ENCODE data around the gene MRPL49. TPM values are rescaled to one million over a fixed set of nuclear protein-coding genes. Genes with fewer than 3 reads are reported as not detected.
A peak's percentile ranks its signal among the peaks of the same experiment; 100 is the strongest.

Gene MRPL49
- total RNA-seq, 4 donors from 2014 or later, result 70.9 to 112 (median 91.6) TPM

- intact Hi-C loops (cut with DNase I), result loop anchor here (5.0 kb wide), 1 partner anchor 50 kb away; the partner anchor contains the start of gene CAPN1
- no peak for DNase-seq
- Histone ChIP-seq H3K27me3 (no peaks in the 10 kb centered on the region), H3K27ac (no peak overlapping the region), H3K9me3 (no peaks in the 10 kb centered on the region), H3K4me1 (peaks cover 23 to 27% of the 10 kb centered on the region in 2 donors), H3K36me3 (peaks cover 51 to 55% of the 10 kb centered on the region in 2 donors), H3K4me3 (replicated peaks in 1 of 3) (no peak overlapping the region)
- WGBS, 2 donors, result 74 to 76% methylated on average over 7 to 9 of the region's 10 CpGs
- TF ChIP-seq, protein P1, sequence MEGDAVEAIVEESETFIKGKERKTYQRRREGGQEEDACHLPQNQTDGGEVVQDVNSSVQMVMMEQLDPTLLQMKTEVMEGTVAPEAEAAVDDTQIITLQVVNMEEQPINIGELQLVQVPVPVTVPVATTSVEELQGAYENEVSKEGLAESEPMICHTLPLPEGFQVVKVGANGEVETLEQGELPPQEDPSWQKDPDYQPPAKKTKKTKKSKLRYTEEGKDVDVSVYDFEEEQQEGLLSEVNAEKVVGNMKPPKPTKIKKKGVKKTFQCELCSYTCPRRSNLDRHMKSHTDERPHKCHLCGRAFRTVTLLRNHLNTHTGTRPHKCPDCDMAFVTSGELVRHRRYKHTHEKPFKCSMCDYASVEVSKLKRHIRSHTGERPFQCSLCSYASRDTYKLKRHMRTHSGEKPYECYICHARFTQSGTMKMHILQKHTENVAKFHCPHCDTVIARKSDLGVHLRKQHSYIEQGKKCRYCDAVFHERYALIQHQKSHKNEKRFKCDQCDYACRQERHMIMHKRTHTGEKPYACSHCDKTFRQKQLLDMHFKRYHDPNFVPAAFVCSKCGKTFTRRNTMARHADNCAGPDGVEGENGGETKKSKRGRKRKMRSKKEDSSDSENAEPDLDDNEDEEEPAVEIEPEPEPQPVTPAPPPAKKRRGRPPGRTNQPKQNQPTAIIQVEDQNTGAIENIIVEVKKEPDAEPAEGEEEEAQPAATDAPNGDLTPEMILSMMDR (IDR thresholded peaks at IDR 0.05), result no peak
- TF ChIP-seq POLR2A (IDR thresholded peaks at IDR 0.05), result no peak
These were observed 10.3 kb downstream of the MRPL49 start for GRCh38 chr11:65132238-65132987.

GRCh38 chr11:65132988-65133700 is 11.0 kb downstream of the MRPL49 start:
- peak; percentile 77 to 81 for DNase-seq
- intact Hi-C loops (cut with DNase I), result loop anchor here (5.0 kb wide), 1 partner anchor 49 kb away; the partner anchor contains the start of gene CAPN1
- peaks cover 44 to 48% of the 10 kb centered on the region in 2 donors for H3K36me3 ChIP-seq
- H3K9me3 ChIP-seq, result no peaks in the 10 kb centered on the region
- H3K27ac ChIP-seq, result peak overlapping the region in 1 of 3 donors; percentile 96
- no peaks in the 10 kb centered on the region for H3K27me3 ChIP-seq
- TF ChIP-seq, protein P1 (IDR thresholded peaks at IDR 0.05), result no peak
- TF ChIP-seq POLR2A (IDR thresholded peaks at IDR 0.05), result no peak
- peak overlapping the region; percentile 50 to 90 (median 66) for H3K4me3 ChIP-seq (replicated peaks in 1 of 3)
- peaks cover 24 to 29% of the 10 kb centered on the region in 2 donors for H3K4me1 ChIP-seq
- 40 to 44% methylated on average over 18 of the region's 18 CpGs for WGBS, 2 donors

GRCh38 chr11:65133724-65134123 is 11.6 kb downstream of the MRPL49 start:
- TF ChIP-seq, protein P1 (IDR thresholded peaks at IDR 0.05), result no peak
- no peak for TF ChIP-seq POLR2A (IDR thresholded peaks at IDR 0.05)
- H3K4me3 ChIP-seq (replicated peaks in 1 of 3), result peak overlapping the region; percentile 50 to 90 (median 66)
- 1 to 2% methylated on average over 20 of the region's 20 CpGs for WGBS, 2 donors
- no peaks in the 10 kb centered on the region for H3K9me3 ChIP-seq
- H3K27me3 ChIP-seq, result no peaks in the 10 kb centered on the region
- H3K36me3 ChIP-seq, result peaks cover 38 to 42% of the 10 kb centered on the region in 2 donors
- peaks cover 24 to 29% of the 10 kb centered on the region in 2 donors for H3K4me1 ChIP-seq
- intact Hi-C loops (cut with DNase I), result loop anchor here (5.0 kb wide), 1 partner anchor 49 kb away; the partner anchor contains the start of gene CAPN1
- peak in 1 of 2 donors; percentile 41 for DNase-seq
- H3K27ac ChIP-seq, result peak overlapping the region; percentile 94 to 98 (median 96)

DNA sequence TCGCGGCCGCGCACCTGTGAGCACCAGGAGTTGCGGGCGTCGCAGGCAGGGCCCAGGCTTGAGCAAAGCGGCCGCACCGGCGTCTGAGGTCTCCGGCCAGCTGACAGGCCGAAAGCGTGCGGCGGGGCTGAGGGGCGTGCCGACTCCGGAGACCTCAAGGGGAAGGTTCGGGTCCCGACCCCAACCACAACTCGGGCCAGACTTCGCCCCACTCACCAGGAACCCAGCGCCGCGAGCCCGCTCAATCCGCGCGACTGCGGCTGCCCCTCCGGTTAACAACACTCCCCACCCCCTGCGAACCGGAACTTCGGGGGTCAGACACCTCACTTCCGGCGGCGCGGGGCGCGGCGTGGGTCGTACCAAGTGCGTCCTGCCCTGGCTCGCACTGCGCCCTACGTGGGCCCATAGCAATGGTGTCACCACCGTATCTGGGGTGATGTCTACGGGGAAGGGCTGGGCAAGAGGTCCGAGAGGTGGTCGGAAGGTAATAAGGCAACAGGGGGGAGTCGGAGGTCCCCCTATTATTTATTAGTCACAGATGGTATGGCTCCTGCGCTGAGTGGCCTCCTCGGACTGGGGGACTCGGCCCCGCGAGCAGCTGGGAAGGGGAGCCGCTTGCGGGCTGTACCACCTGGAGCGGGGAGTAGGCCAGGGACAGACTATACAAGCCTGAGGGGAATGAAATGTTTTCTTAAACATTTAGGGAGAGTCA is 12.3 kb downstream of the MRPL49 start, which contains the start of gene SYVN1:
SYVN1 (minus strand) TSS at position 280 of the 712 bp plus-strand sequence. CDS start 918 bp downstream, outside the sequence.
- no peaks in the 10 kb centered on the region for H3K9me3 ChIP-seq
- DNase-seq, result peak; percentile 90 to 92
- intact Hi-C loops (cut with DNase I), result loop anchor here (5.0 kb wide), 1 partner anchor 48 kb away; the partner anchor contains the start of gene CAPN1

More for the DNA sequence above, 12.3 kb downstream of the MRPL49 start, which contains the start of gene SYVN1:
- Histone ChIP-seq H3K27me3 (no peaks in the 10 kb centered on the region), H3K36me3 (peaks cover 31 to 36% of the 10 kb centered on the region in 2 donors), H3K4me1 (peaks cover 24 to 29% of the 10 kb centered on the region in 2 donors), H3K27ac (peak within 1 kb of the TSS; percentile 94 to 98 (median 96)), H3K4me3 (replicated peaks in 1 of 3) (peak within 1 kb of the TSS; percentile 50 to 90 (median 66))
- TF ChIP-seq, protein P1 (IDR thresholded peaks at IDR 0.05), result peak in 2 of 6 experiments; percentile 16 to 25
- TF ChIP-seq POLR2A (IDR thresholded peaks at IDR 0.05), result peak; percentile 85 to 92
- WGBS, 2 donors, result 0% methylated on average over 9 to 23 of the region's 60 CpGs
